ENCODE results near the gene KDM5A.

Gene KDM5A

GRCh38 chr12:278046-278445 lies 111.1 kb downstream of the KDM5A start:
- Histone ChIP-seq H3K27ac (replicated peaks) (no peak overlapping the region), H3K4me3 (replicated peaks; ENCODE audit: insufficient read depth, low read length) (no peak overlapping the region), H3K27me3 (ENCODE audit: insufficient read depth, poor library complexity, severe bottlenecking) (no peaks in the 10 kb centered on the region)
- TF ChIP-seq, protein P1, sequence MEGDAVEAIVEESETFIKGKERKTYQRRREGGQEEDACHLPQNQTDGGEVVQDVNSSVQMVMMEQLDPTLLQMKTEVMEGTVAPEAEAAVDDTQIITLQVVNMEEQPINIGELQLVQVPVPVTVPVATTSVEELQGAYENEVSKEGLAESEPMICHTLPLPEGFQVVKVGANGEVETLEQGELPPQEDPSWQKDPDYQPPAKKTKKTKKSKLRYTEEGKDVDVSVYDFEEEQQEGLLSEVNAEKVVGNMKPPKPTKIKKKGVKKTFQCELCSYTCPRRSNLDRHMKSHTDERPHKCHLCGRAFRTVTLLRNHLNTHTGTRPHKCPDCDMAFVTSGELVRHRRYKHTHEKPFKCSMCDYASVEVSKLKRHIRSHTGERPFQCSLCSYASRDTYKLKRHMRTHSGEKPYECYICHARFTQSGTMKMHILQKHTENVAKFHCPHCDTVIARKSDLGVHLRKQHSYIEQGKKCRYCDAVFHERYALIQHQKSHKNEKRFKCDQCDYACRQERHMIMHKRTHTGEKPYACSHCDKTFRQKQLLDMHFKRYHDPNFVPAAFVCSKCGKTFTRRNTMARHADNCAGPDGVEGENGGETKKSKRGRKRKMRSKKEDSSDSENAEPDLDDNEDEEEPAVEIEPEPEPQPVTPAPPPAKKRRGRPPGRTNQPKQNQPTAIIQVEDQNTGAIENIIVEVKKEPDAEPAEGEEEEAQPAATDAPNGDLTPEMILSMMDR (IDR thresholded peaks at IDR 0.05; ENCODE audit: insufficient read depth, low read length): no peak
- TF ChIP-seq, protein P2, sequence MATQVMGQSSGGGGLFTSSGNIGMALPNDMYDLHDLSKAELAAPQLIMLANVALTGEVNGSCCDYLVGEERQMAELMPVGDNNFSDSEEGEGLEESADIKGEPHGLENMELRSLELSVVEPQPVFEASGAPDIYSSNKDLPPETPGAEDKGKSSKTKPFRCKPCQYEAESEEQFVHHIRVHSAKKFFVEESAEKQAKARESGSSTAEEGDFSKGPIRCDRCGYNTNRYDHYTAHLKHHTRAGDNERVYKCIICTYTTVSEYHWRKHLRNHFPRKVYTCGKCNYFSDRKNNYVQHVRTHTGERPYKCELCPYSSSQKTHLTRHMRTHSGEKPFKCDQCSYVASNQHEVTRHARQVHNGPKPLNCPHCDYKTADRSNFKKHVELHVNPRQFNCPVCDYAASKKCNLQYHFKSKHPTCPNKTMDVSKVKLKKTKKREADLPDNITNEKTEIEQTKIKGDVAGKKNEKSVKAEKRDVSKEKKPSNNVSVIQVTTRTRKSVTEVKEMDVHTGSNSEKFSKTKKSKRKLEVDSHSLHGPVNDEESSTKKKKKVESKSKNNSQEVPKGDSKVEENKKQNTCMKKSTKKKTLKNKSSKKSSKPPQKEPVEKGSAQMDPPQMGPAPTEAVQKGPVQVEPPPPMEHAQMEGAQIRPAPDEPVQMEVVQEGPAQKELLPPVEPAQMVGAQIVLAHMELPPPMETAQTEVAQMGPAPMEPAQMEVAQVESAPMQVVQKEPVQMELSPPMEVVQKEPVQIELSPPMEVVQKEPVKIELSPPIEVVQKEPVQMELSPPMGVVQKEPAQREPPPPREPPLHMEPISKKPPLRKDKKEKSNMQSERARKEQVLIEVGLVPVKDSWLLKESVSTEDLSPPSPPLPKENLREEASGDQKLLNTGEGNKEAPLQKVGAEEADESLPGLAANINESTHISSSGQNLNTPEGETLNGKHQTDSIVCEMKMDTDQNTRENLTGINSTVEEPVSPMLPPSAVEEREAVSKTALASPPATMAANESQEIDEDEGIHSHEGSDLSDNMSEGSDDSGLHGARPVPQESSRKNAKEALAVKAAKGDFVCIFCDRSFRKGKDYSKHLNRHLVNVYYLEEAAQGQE (IDR thresholded peaks at IDR 0.05; ENCODE audit: insufficient replicate concordance, low read depth): no peak
- TF ChIP-seq POLR2AphosphoS5 (IDR thresholded peaks at IDR 0.05; ENCODE audit: low read depth): no peak
- TF ChIP-seq GABPA (IDR thresholded peaks at IDR 0.05; ENCODE audit: low read depth): no peak
- peak; percentile 55; the same call in 1 of the 2 replicates for TF ChIP-seq SPI1 (IDR thresholded peaks at IDR 0.05; ENCODE audit: borderline replicate concordance, low read depth)
- DNase-seq (ENCODE audit: low read depth in 1 of 2, low spot score in 1 of 2): peak in 1 of 2 experiments; percentile 45

- TF ChIP-seq POLR2AphosphoS5 (IDR thresholded peaks at IDR 0.05; ENCODE audit: low read depth) (no peak), GABPA (IDR thresholded peaks at IDR 0.05; ENCODE audit: low read depth) (no peak), SPI1 (IDR thresholded peaks at IDR 0.05; ENCODE audit: borderline replicate concordance, low read depth) (no peak)
- TF ChIP-seq, protein P1 (IDR thresholded peaks at IDR 0.05; ENCODE audit: insufficient read depth, low read length): no peak
- TF ChIP-seq, protein P2 (IDR thresholded peaks at IDR 0.05; ENCODE audit: insufficient replicate concordance, low read depth): no peak
- Histone ChIP-seq H3K27me3 (ENCODE audit: insufficient read depth, poor library complexity, severe bottlenecking) (no peaks in the 10 kb centered on the region), H3K4me3 (replicated peaks; ENCODE audit: insufficient read depth, low read length) (no peak overlapping the region), H3K27ac (replicated peaks) (no peak overlapping the region)
- DNase-seq (ENCODE audit: low read depth in 1 of 2, low spot score in 1 of 2): no peak
Measured at GRCh38 chr12:275812-276211, 113.3 kb downstream of the KDM5A start.

GRCh38 chr12:273382-273781 lies 115.7 kb downstream of the KDM5A start:
- peak in 1 of 2 experiments; percentile 39 for DNase-seq (ENCODE audit: low read depth in 1 of 2, low spot score in 1 of 2)
- TF ChIP-seq SPI1 (IDR thresholded peaks at IDR 0.05; ENCODE audit: borderline replicate concordance, low read depth): no peak
- TF ChIP-seq POLR2AphosphoS5 (IDR thresholded peaks at IDR 0.05; ENCODE audit: low read depth): no peak
- TF ChIP-seq, protein P2 (IDR thresholded peaks at IDR 0.05; ENCODE audit: insufficient replicate concordance, low read depth): no peak
- TF ChIP-seq GABPA (IDR thresholded peaks at IDR 0.05; ENCODE audit: low read depth): no peak
- TF ChIP-seq, protein P1 (IDR thresholded peaks at IDR 0.05; ENCODE audit: insufficient read depth, low read length): no peak
- H3K27ac ChIP-seq (replicated peaks): no peak overlapping the region
- no peak overlapping the region for H3K4me3 ChIP-seq (replicated peaks; ENCODE audit: insufficient read depth, low read length)
- H3K27me3 ChIP-seq (ENCODE audit: insufficient read depth, poor library complexity, severe bottlenecking): no peaks in the 10 kb centered on the region

Measured in HL-60 (cell line).